Endothelial cell (in vitro differentiated cells): ENCODE results near the gene SLC12A6. TPM values are rescaled to one million over a fixed set of nuclear protein-coding genes. Genes with fewer than 3 reads are reported as not detected.

Source experiments
- DNase-seq: peaks from one replicate; pipeline ENCODE4 v3.0.0; 2021; ENCODE audit warnings: low spot score
- H3K27ac Mint-ChIP-seq: one replicate; pipeline ENCODE4 v1.8.0; 2021; ENCODE audit warnings: mixed read lengths, inconsistent platforms; ENCODE audit not compliant: unreplicated experiment
- H3K27me3 Mint-ChIP-seq: one replicate; pipeline ENCODE4 v1.8.0; 2021; ENCODE audit warnings: mild to moderate bottlenecking, moderate library complexity, mixed read lengths, inconsistent platforms; ENCODE audit not compliant: unreplicated experiment
- H3K36me3 Mint-ChIP-seq: one replicate; pipeline ENCODE4 v1.8.0; 2021; ENCODE audit warnings: mild to moderate bottlenecking, low read depth, mixed read lengths, inconsistent platforms; ENCODE audit not compliant: unreplicated experiment
- H3K4me1 Mint-ChIP-seq: one replicate; pipeline ENCODE4 v1.8.0; 2021; ENCODE audit warnings: mild to moderate bottlenecking, mixed read lengths, inconsistent platforms; ENCODE audit not compliant: unreplicated experiment
- H3K4me3 Mint-ChIP-seq: one replicate; pipeline ENCODE4 v1.8.0; 2021; ENCODE audit warnings: mild to moderate bottlenecking, mixed read lengths, inconsistent platforms; ENCODE audit not compliant: unreplicated experiment
- H3K9me3 Mint-ChIP-seq: one replicate; pipeline ENCODE4 v1.8.0; 2021; ENCODE audit warnings: mixed read lengths, inconsistent platforms; ENCODE audit not compliant: unreplicated experiment
- CTCF ChIP-seq: fragments of 200-600 bp; sonication (generic); IDR thresholded peaks from one replicate; pipeline ENCODE4 v1.5.0; 2021; ENCODE audit warnings: antibody characterized with exemption; ENCODE audit not compliant: unreplicated experiment
- total RNA-seq: library from RNA; stranded (reverse); fragmentation: NEBNext Ultra II Directional; extraction: Animal tissue kit (Norgen Biotek cat#: 25700); gene quantifications from one replicate; pipeline ENCODE4 v1.2.1, GENCODE V29; 2021; ENCODE audit not compliant: unreplicated experiment

The SLC12A6 gene
- total RNA-seq, 1 donor from 2014 or later = 22.4 TPM

- Mint-ChIP-seq H3K4me1 (peaks cover 16% of the 10 kb centered on the region), H3K4me3 (peak overlapping the region; percentile 96), H3K36me3 (no peaks in the 10 kb centered on the region), H3K27ac (no peak overlapping the region), H3K27me3 (peaks cover 6% of the 10 kb centered on the region), H3K9me3 (no peaks in the 10 kb centered on the region)
- peak; percentile 40 for DNase-seq
- TF ChIP-seq CTCF = no peak
These were observed 28.9 kb upstream of the SLC12A6 start for GRCh38 chr15:34366271-34367065.

- Mint-ChIP-seq H3K4me1 (peaks cover 16% of the 10 kb centered on the region), H3K36me3 (peaks cover 4% of the 10 kb centered on the region), H3K27ac (no peak overlapping the region), H3K9me3 (no peaks in the 10 kb centered on the region), H3K27me3 (peaks cover 6% of the 10 kb centered on the region), H3K4me3 (peak overlapping the region; percentile 96)
- DNase-seq = no peak
- TF ChIP-seq CTCF = no peak
These were observed 28.3 kb upstream of the SLC12A6 start for GRCh38 chr15:34365836-34366235.

- TF ChIP-seq CTCF = no peak
- Mint-ChIP-seq H3K4me3 (peak overlapping the region; percentile 96), H3K36me3 (peaks cover 5% of the 10 kb centered on the region), H3K9me3 (no peaks in the 10 kb centered on the region), H3K27me3 (peaks cover 6% of the 10 kb centered on the region), H3K27ac (no peak overlapping the region), H3K4me1 (peaks cover 16% of the 10 kb centered on the region)
- DNase-seq = no peak
These were observed 27.7 kb upstream of the SLC12A6 start for GRCh38 chr15:34365091-34365825.

- no peak for DNase-seq
- no peak overlapping the region for H3K4me3 Mint-ChIP-seq
- peaks cover 8% of the 10 kb centered on the region for H3K36me3 Mint-ChIP-seq
- peaks cover 16% of the 10 kb centered on the region for H3K4me1 Mint-ChIP-seq
- no peak for TF ChIP-seq CTCF
- no peaks in the 10 kb centered on the region for H3K9me3 Mint-ChIP-seq
- peaks cover 8% of the 10 kb centered on the region for H3K27me3 Mint-ChIP-seq
- H3K27ac Mint-ChIP-seq = no peak overlapping the region
These were observed 26.5 kb upstream of the SLC12A6 start for GRCh38 chr15:34364041-34364440.
